Uterus (tissue), 2 donors: ENCODE measurements around the gene MED13L.

Experiments
- POLR2A ChIP-seq, 2 donors: fragments of 450-650 bp; IDR thresholded peaks; one replicate each; pipeline ENCODE4 v1.6.1; 2016; ENCODE audit warnings: antibody characterized with exemption in 2 of 2, mild to moderate bottlenecking in 1 of 2, moderate library complexity in 1 of 2
- TF ChIP-seq, protein P1 (sequence below), 4 experiments: fragments of 200-600 bp in 2 of 4; fragments of 450-650 bp in 2 of 4; sonication (generic) in 2 of 4; IDR thresholded peaks; one replicate each; pipeline ENCODE4 v1.5.1; 2016 to 2019; ENCODE audit warnings: antibody characterized with exemption in 4 of 4, mild to moderate bottlenecking in 2 of 4, moderate library complexity in 1 of 4

DNA sequence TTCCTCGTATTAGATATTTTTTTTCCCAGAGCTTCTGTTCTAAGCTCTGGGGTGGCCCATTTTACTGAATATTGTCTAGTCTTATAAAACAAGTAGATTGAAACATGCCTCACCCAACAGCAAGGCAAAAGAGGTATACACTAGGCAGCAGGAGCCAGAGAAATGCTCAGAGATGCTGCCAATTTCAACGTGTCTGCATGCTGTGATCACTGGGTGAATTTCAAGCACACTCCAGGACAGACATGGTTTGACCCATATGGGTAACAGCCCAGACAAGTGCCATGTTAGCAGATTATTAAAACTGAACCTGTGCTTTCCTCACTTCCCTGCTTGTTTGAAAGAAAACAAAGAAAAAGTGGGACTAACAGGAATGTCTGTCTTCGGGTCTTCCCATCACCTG is 321.3 kb downstream of the MED13L start:
- TF ChIP-seq, protein P1, sequence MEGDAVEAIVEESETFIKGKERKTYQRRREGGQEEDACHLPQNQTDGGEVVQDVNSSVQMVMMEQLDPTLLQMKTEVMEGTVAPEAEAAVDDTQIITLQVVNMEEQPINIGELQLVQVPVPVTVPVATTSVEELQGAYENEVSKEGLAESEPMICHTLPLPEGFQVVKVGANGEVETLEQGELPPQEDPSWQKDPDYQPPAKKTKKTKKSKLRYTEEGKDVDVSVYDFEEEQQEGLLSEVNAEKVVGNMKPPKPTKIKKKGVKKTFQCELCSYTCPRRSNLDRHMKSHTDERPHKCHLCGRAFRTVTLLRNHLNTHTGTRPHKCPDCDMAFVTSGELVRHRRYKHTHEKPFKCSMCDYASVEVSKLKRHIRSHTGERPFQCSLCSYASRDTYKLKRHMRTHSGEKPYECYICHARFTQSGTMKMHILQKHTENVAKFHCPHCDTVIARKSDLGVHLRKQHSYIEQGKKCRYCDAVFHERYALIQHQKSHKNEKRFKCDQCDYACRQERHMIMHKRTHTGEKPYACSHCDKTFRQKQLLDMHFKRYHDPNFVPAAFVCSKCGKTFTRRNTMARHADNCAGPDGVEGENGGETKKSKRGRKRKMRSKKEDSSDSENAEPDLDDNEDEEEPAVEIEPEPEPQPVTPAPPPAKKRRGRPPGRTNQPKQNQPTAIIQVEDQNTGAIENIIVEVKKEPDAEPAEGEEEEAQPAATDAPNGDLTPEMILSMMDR (IDR thresholded peaks at IDR 0.05) = no peak
- no peak for TF ChIP-seq POLR2A (IDR thresholded peaks at IDR 0.05)
